Measurements from ENCODE around the gene IFITM5.
"Not testable (repeated sequence)": the region's sequence is repeated elsewhere in the genome, so short reads cannot be mapped to it uniquely, and the experiment has no call there.

IFITM5 gene

GRCh38 chr11:283405-284104, 15.8 kb downstream of the IFITM5 start:
- DNase-seq (ENCODE audit: low read depth) = no peak

- no peak for DNase-seq (ENCODE audit: low read depth)
Measured at GRCh38 chr11:282630-283360, 16.5 kb downstream of the IFITM5 start.

- no peak for DNase-seq (ENCODE audit: low read depth)
Measured at GRCh38 chr11:282171-282570, 17.2 kb downstream of the IFITM5 start.

GRCh38 chr11:281486-282161, 17.7 kb downstream of the IFITM5 start:
- DNase-seq (ENCODE audit: low read depth) = no peak

GRCh38 chr11:280706-281485, 18.4 kb downstream of the IFITM5 start:
- DNase-seq (ENCODE audit: low read depth) = no peak

GRCh38 chr11:279966-280705, 19.2 kb downstream of the IFITM5 start:
- DNase-seq (ENCODE audit: low read depth) = no peak

GRCh38 chr11:279040-279965, 20.0 kb downstream of the IFITM5 start:
- no peak for DNase-seq (ENCODE audit: low read depth)

GRCh38 chr11:278001-278951, 21.1 kb downstream of the IFITM5 start, which contains the start of gene NLRP6:
NLRP6 (plus strand) TSS chr11:278407; CDS start chr11:278570, 163 bp downstream.
- no peak for DNase-seq (ENCODE audit: low read depth)

- DNase-seq (ENCODE audit: low read depth) = no peak
Measured at GRCh38 chr11:276219-276618, 23.1 kb downstream of the IFITM5 start.

GRCh38 chr11:272931-273198, 26.5 kb downstream of the IFITM5 start:
- no peak for DNase-seq (ENCODE audit: low read depth)

GRCh38 chr11:272195-272930, 27.0 kb downstream of the IFITM5 start:
- DNase-seq (ENCODE audit: low read depth) = no peak

- DNase-seq (ENCODE audit: low read depth) = no peak
Measured at GRCh38 chr11:271319-271715, 28.0 kb downstream of the IFITM5 start.

GRCh38 chr11:270451-271318, 28.6 kb downstream of the IFITM5 start:
- DNase-seq (ENCODE audit: low read depth) = no peak

GRCh38 chr11:269146-269890, 30.0 kb downstream of the IFITM5 start:
- DNase-seq (ENCODE audit: low read depth) = no peak

GRCh38 chr11:268716-269145, 30.6 kb downstream of the IFITM5 start:
- not testable (repeated sequence) for DNase-seq (ENCODE audit: low read depth)

GRCh38 chr11:267491-267994, 31.8 kb downstream of the IFITM5 start:
- DNase-seq (ENCODE audit: low read depth) = peak; percentile 30
